SU-DHL-6 (cell line): ENCODE results near the gene ACTA1.

Source experiments
- H2AFZ ChIP-seq: fragments of 200-600 bp; sonication (generic); 2 replicates; pipeline ENCODE4 v1.6.1; 2014; ENCODE audit warnings: low read depth, mild to moderate bottlenecking, moderate library complexity, mixed read lengths, antibody characterized with exemption, low read length; ENCODE audit not compliant: severe bottlenecking
- H3F3A ChIP-seq: fragments of 200-600 bp; shearing (Covaris generic); 2 replicates; pipeline ENCODE4 v1.6.0; 2016; ENCODE audit warnings: antibody characterized with exemption, mild to moderate bottlenecking; ENCODE audit not compliant: insufficient read depth
- H3K27ac ChIP-seq: fragments of 200-600 bp; sonication (generic); 2 replicates; pipeline ENCODE4 v1.5.1; 2016; ENCODE audit warnings: low read depth, mild to moderate bottlenecking, low read length, moderate library complexity, mixed read lengths
- H3K27me3 ChIP-seq: fragments of 200-600 bp; sonication (generic), shearing (Covaris generic); 2 replicates; pipeline ENCODE4 v1.6.0; 2014; ENCODE audit warnings: mild to moderate bottlenecking, low read length
- H3K36me3 ChIP-seq: fragments of 200-600 bp; sonication (generic); 2 replicates; pipeline ENCODE4 v1.6.1; 2014; ENCODE audit warnings: mild to moderate bottlenecking, low read length, mixed read lengths
- H3K4me2 ChIP-seq: fragments of 300-600, 200-600 bp; shearing (Covaris generic), sonication (generic); 2 replicates; pipeline ENCODE4 v1.6.0; 2014; ENCODE audit warnings: low read length, low read depth, mild to moderate bottlenecking; ENCODE audit not compliant: poor library complexity, severe bottlenecking
- H3K4me3 ChIP-seq: fragments of 200-600 bp; sonication (generic); 2 replicates; pipeline ENCODE4 v1.5.1; 2014; ENCODE audit warnings: antibody characterized with exemption, low read length, mild to moderate bottlenecking, mixed read lengths; ENCODE audit not compliant: insufficient read depth, poor library complexity, severe bottlenecking
- H3K79me2 ChIP-seq: fragments of 200-600 bp; sonication (generic); 2 replicates; pipeline ENCODE4 v1.6.1; 2014; ENCODE audit warnings: mild to moderate bottlenecking, low read length, moderate library complexity; ENCODE audit not compliant: insufficient read depth
- H3K9ac ChIP-seq: fragments of 200-600 bp; sonication (generic); 2 replicates; pipeline ENCODE4 v1.7.0; 2014; ENCODE audit warnings: mild to moderate bottlenecking, low read length
- H3K9me2 ChIP-seq: fragments of 200-600 bp; sonication (generic); replicated peaks from 2 replicates; pipeline ENCODE4 v1.6.1; 2014; ENCODE audit warnings: low read length; ENCODE audit not compliant: insufficient read depth
- H3K9me3 ChIP-seq: fragments of 200-600 bp; sonication (generic); 2 replicates; pipeline ENCODE4 v1.6.1; 2014; ENCODE audit warnings: low read length, mixed read lengths; ENCODE audit not compliant: insufficient read depth
- H4K20me1 ChIP-seq: fragments of 200-600 bp; sonication (generic); 2 replicates; pipeline ENCODE4 v1.6.1; 2014; ENCODE audit warnings: low read depth, mild to moderate bottlenecking, antibody characterized with exemption, low read length, moderate library complexity, mixed read lengths
- CTCF ChIP-seq: fragments of 200-600 bp; sonication (generic); IDR thresholded peaks from one replicate; pipeline ENCODE4 v1.5.1; 2017; ENCODE audit warnings: antibody characterized with exemption, mild to moderate bottlenecking, low read length, moderate library complexity; ENCODE audit not compliant: insufficient read depth, poor library complexity, severe bottlenecking
- EZH2phosphoT487 ChIP-seq: fragments of 200-600 bp; sonication (generic), shearing (Covaris generic); conservative IDR thresholded peaks from 2 replicates; pipeline ENCODE4 v1.6.1; 2018; ENCODE audit warnings: mild to moderate bottlenecking, antibody characterized with exemption, low read length, moderate library complexity, mixed read lengths

Gene ACTA1

GRCh38 chr1:229464672-229465071 is 30.8 kb upstream of the ACTA1 start:
- Histone ChIP-seq H3F3A (no peaks in the 10 kb centered on the region), H3K79me2 (no peaks in the 10 kb centered on the region), H3K4me2 (no peak overlapping the region), H2AFZ (no peak overlapping the region), H3K36me3 (peaks cover 26% of the 10 kb centered on the region; the same call in 1 of the 2 replicates), H4K20me1 (no peaks in the 10 kb centered on the region), H3K9ac (no peak overlapping the region), H3K27me3 (no peaks in the 10 kb centered on the region), H3K9me3 (no peaks in the 10 kb centered on the region), H3K27ac (no peak overlapping the region), H3K9me2 (no peaks in the 10 kb centered on the region), H3K4me3 (no peak overlapping the region)
- TF ChIP-seq CTCF, result no peak
- no peak for TF ChIP-seq EZH2phosphoT487

- TF ChIP-seq CTCF (no peak), EZH2phosphoT487 (no peak)
- Histone ChIP-seq H3K4me2 (no peak overlapping the region), H3K9me2 (no peaks in the 10 kb centered on the region), H3K9me3 (no peaks in the 10 kb centered on the region), H3F3A (no peaks in the 10 kb centered on the region), H3K9ac (no peak overlapping the region), H3K36me3 (peaks cover 29% of the 10 kb centered on the region; the same call in 1 of the 2 replicates), H3K27me3 (no peaks in the 10 kb centered on the region), H2AFZ (no peak overlapping the region), H4K20me1 (no peaks in the 10 kb centered on the region), H3K79me2 (no peaks in the 10 kb centered on the region), H3K27ac (no peak overlapping the region), H3K4me3 (no peak overlapping the region)
Measured at GRCh38 chr1:229461032-229461668, 27.3 kb upstream of the ACTA1 start.

- Histone ChIP-seq H3F3A (no peaks in the 10 kb centered on the region), H3K27me3 (no peaks in the 10 kb centered on the region), H2AFZ (no peak overlapping the region), H4K20me1 (no peaks in the 10 kb centered on the region), H3K27ac (no peak overlapping the region), H3K4me3 (no peak overlapping the region), H3K4me2 (no peak overlapping the region), H3K79me2 (no peaks in the 10 kb centered on the region), H3K9me2 (no peaks in the 10 kb centered on the region), H3K36me3 (peaks cover 27% of the 10 kb centered on the region; the same call in 1 of the 2 replicates), H3K9me3 (no peaks in the 10 kb centered on the region), H3K9ac (no peak overlapping the region)
- TF ChIP-seq EZH2phosphoT487 (no peak), CTCF (no peak)
Measured at GRCh38 chr1:229459815-229460214, 25.9 kb upstream of the ACTA1 start.
